ENCODE results near the gene CIB4.

Gene CIB4

DNA sequence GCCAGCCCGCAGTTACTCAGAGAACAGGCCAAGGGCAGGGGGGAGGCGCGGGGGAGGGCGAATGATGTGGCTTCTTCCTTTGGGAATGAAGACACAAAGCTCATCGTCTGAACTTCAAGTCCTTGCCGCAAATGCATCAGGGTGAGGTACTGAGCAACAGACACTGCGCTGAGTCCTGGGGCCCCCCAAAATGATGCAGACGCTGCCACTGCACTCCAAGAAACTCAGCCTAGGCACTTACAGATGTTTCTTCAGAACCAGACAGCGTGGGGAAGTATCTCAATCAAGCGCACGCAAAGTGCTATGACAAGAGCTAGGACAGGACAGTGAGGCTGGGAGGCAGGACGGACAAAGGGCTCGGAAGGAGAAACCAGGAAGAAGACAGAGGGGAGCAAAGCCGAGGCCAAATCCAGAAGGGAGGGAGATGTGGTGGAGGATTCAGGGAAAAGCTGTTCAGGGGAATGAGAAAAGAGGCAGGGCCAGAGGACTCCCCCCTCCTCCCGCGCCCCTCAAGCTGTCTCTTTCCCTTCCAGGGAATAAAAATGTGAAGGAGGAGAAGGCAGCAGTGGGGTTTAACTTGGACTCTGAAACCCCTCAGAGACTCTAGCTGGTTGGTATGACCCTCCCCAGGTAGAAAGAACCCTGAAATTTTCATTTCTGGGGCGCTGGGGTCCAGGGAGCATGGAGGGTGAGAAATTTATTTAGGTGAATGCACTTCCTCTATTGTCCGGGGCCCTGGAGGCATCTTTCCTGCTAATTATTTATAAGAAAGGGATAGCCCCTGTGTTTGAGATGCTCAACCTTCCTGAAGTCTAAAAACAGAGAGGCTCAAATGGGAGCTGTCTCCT, 34.9 kb downstream of the CIB4 start:
- TF ChIP-seq GATA3 (IDR thresholded peaks at IDR 0.05; ENCODE audit: low read depth, low read length) = no peak
- TF ChIP-seq GATA2 (IDR thresholded peaks at IDR 0.05; ENCODE audit: low read depth, low read length) = no peak

DNA sequence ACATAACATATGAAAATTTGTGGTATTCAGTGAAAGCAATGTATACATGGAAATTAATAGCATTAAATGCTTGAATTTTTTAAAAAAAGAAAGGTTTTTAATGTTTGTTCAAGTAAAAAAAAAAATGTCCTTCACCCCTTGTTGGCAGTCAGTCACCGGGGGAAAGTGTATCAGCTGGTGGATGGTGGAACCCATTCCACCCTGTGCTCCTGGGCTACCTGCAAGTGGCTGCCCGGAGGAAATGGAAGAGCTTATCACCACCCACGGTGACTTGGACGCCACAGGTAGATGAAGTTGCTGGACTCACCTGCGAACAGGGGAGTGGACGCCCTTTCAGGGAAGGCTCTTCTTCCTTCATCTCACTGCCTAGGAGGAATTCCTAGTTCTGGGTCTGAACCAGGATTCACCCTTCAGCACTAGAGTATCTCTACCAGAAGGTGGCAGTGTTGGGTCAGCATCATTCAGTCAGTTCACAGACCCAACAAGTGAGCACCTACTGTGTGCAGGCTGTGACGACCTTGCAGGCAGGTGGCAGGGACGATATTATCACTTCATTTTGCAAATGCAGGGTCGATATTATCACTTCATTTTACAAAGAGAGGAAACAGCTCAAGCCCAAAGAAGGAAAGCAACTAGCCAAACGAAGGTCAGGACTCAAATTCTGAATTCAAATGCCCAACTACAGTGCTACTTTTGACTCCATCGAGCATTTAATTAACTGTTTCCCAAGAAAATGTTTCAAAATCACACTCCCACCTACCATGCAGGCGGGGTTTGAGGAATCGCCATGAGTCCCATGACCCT, 35.8 kb downstream of the CIB4 start:
- TF ChIP-seq GATA3 (IDR thresholded peaks at IDR 0.05; ENCODE audit: low read depth, low read length) (no peak), GATA2 (IDR thresholded peaks at IDR 0.05; ENCODE audit: low read depth, low read length) (no peak)

DNA sequence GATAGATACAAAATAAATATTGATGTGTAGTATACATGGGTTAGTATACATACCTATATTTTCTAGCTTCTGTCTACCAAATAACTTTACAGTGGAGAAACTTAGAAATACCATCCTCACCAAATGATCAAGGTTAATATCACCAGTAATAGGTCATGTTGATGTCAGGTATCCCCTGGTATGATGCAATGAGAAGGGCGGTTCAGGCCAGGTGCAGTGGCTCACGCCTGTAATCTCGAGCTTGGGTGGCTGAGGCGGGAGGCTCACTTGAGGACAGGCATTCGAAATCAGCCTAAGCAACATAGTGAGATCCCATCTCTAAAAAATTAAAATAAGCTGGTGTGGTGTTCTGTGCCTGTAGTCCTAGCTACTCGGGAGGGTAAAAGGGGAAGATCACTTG, 38.6 kb downstream of the CIB4 start:
- TF ChIP-seq GATA3 (IDR thresholded peaks at IDR 0.05; ENCODE audit: low read depth, low read length) (no peak), GATA2 (IDR thresholded peaks at IDR 0.05; ENCODE audit: low read depth, low read length) (no peak)

DNA sequence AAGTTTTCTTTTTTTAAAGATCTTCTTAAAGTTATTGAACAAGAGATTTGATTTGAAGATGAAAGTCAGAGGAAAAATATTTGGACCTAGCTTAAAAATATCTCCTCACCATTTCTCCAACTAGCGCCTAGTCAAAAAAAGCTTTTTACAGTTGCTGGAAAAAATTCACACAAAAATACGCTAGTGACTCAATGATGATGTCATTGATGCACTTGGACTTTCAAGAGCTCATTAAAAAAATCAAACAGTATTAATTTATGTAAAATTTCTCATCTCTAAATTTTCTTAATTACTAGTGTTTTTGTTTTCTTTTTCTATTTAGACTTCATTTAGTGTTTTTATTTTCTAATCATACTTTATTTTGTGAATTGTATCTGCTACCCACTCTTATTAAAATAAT, 41.8 kb downstream of the CIB4 start:
- no peak for TF ChIP-seq GATA2 (IDR thresholded peaks at IDR 0.05; ENCODE audit: low read depth, low read length)
- no peak for TF ChIP-seq GATA3 (IDR thresholded peaks at IDR 0.05; ENCODE audit: low read depth, low read length)

DNA sequence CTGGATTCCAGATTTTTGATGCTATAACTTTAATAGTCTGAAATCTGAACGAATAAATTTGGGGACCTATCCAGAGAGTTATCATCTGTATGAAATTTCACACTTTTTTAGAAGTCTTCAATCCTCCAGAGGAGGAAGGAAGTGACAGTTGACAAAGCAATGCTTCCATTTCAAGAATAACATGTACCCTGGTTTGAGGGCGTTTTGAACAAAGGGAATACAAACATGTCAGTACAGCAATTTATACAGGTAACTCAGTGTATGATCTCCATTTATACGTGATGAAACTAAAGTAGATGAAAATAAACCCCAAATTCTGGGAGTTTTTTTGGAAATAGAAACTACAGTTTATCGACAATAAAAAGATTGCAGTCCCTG, 42.2 kb downstream of the CIB4 start:
- no peak for TF ChIP-seq GATA2 (IDR thresholded peaks at IDR 0.05; ENCODE audit: low read depth, low read length)

DNA sequence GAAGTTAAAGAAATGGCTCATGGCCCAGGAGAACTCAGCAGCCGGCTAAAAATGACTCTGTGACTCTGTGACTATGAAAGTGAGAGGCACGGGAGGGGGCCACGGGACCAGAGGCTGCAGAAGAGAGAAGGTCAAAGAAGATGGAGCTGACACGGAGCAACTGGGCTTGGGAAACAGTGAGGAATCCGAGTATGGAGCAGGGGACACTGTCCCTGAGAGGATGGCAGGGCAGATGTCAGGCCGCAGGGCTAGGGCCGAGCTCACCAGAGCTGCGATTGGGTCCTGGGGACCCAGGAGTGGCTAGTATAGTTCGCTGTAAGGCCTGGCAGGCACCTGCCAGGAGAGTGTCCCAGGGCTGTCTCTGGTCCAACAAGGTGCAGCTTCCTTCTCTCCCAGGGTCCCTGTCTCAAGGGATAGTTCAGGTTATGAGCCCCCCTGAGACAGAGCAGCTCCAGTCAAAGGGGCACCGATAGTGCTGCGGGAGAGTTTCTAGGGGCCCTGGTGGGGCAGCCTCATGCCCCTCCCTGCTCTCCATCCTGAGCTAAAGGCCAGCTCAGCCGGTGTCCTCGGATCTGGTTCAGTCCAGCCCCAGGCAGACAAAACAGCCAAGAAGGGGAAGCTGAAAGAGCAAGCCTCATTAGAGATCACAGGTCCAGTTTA, 42.7 kb downstream of the CIB4 start:
- TF ChIP-seq GATA3 (IDR thresholded peaks at IDR 0.05; ENCODE audit: low read depth, low read length) (no peak), GATA2 (IDR thresholded peaks at IDR 0.05; ENCODE audit: low read depth, low read length) (no peak)

DNA sequence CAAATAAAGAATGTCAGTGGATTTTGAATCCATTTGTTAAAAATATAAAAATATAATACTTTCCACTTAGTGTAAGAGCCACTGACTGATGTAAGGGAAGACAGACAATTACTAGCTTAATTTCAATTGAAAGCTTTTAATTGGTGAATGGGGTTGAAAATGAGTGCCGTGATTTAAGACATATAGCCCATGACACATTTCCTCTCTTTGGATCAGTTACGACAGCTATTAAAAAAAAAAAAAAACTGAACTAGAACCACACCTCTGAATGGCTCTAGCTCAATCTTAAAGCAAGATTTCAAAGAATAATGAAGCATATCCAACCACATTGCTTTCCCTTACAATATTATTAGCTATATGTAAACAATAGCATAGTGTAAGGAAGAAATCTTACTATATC, 44.0 kb downstream of the CIB4 start:
- TF ChIP-seq GATA2 (IDR thresholded peaks at IDR 0.05; ENCODE audit: low read depth, low read length) (no peak), GATA3 (IDR thresholded peaks at IDR 0.05; ENCODE audit: low read depth, low read length) (no peak)

DNA sequence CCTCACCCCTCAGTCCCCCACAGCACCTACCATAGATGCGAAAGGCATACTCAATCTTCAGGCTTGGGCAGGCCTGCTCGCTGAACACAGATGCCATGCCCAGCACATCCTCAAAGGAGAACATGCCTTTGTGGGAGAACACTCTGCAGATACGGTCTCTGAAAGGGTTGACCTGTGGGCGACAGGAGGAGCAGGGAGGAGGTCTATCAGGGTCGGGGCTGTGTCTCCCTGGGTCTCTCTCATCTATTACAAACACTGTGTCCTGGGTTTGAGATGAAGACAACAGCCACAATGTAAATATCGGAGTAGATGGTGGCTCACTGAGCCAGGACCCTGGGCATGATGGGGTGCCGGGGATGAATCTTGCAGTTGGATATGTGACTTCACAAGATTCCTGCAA, 46.0 kb downstream of the CIB4 start:
- TF ChIP-seq GATA2 (IDR thresholded peaks at IDR 0.05; ENCODE audit: low read depth, low read length) (no peak), GATA3 (IDR thresholded peaks at IDR 0.05; ENCODE audit: low read depth, low read length) (no peak)

DNA sequence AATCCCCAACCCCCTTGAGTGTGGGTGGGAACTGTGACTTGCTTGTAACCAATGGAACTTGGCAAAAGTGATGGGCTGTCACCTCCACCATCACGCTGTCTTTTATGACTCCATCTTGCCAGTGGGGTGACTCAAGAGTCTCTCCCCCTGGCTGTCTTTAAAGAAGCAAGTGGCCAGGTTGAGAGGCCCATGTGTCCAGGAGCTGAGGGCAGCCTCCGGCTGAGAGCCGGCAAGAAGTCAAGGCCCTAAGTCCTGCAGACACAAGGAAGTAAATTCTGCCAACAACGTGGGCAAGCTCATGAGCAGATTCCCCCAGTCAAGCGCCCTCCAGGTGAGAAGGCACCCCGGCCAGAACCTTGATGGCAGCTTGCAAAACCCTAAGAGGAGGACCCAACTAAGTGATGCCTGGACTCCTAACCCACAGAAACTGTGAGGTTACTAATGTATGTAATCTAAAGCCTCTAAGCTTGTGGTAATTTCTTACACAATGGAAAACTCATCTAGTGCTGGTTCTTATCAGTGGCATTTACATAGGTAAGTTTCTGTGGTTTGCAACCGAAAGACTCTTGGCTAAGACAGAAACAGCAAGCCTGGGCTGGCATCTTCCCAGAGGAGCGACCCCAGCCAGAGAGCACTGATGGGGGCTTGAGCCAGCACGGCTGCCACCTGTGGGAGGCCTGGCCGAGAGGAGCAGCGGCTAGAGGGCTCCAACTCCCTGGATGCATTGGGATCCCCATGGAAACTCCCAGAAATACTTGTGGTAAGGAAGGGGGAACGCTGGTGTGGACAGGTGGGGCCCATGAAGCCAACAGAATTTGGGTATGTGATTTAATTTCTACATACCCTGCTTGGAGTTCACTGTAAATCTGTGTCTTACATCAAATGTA, 49.3 kb downstream of the CIB4 start:
- no peak for TF ChIP-seq GATA3 (IDR thresholded peaks at IDR 0.05; ENCODE audit: low read depth, low read length)
- TF ChIP-seq GATA2 (IDR thresholded peaks at IDR 0.05; ENCODE audit: low read depth, low read length) = no peak

DNA sequence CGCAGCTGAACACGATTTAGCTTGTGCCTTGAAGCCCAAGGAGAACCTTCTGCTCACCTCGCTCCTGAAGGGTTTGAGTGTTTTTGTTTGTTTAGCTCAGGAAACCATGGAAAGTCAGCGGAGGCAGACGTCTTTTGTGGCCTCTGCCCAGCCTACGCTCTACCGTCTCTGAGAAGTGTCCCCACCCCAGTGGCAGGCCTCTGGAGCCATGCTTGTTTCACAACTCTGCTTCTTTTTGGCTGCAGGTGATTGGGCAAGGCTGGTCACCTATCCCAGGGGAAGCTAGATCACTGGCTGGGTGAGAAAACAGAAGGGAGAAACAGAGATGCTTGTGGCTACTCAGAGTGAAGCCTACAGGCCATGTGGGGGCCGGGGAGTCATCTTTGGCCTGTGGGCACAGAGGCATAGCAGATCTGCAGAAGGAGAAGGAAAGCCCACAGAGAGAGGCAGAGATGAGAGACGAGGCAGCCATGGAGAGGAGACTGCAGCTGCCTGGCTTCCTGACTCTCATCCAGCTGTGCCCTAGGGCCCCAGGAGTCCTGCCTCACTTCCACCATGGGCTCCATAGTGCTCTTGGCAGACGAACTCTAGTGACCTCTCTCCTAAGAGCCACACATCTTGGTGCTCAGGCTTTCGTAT, 50.1 kb downstream of the CIB4 start:
- TF ChIP-seq GATA3 (IDR thresholded peaks at IDR 0.05; ENCODE audit: low read depth, low read length) (no peak), GATA2 (IDR thresholded peaks at IDR 0.05; ENCODE audit: low read depth, low read length) (no peak)

DNA sequence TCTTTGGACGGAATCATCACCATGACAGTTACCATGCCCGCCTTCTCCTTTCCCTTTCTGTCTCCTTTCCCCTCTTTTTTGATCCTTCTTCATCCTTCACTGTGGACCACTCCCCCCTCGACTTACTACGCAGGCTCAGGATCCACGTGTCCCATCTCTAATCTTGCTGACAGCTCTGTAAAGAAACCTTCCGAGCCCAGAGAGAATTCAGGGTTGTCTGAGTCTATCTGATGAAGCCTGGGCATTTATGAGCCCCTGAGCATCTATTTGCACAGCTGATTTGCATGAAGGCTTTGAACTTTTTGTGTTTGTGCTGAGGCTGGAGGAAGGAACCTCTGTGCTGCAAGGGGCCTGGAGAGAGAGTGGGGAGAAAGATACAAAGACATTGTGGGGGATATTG, 50.7 kb downstream of the CIB4 start:
- no peak for TF ChIP-seq GATA2 (IDR thresholded peaks at IDR 0.05; ENCODE audit: low read depth, low read length)
- TF ChIP-seq GATA3 (IDR thresholded peaks at IDR 0.05; ENCODE audit: low read depth, low read length) = no peak

DNA sequence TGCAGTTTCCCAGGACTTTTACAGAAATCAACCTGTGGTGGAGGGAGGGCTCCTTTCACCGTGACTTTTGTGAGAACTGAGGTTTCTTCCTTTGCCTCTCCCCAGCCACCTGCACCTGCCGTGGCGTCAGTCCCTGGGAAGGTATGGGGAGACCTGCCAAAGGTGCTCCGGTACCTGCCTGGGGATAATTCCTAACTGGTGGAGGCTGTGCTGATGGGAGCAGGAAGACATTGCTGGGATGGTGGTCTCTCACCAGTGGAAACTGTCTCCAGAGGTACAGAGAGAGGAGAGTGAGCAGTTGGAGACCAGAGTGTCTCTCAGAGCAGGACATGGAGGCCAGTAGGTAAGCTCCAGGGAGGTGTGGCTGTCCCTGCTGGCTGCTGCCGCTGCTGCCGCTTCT, 52.6 kb downstream of the CIB4 start:
- TF ChIP-seq GATA2 (IDR thresholded peaks at IDR 0.05; ENCODE audit: low read depth, low read length) (no peak), GATA3 (IDR thresholded peaks at IDR 0.05; ENCODE audit: low read depth, low read length) (no peak)

DNA sequence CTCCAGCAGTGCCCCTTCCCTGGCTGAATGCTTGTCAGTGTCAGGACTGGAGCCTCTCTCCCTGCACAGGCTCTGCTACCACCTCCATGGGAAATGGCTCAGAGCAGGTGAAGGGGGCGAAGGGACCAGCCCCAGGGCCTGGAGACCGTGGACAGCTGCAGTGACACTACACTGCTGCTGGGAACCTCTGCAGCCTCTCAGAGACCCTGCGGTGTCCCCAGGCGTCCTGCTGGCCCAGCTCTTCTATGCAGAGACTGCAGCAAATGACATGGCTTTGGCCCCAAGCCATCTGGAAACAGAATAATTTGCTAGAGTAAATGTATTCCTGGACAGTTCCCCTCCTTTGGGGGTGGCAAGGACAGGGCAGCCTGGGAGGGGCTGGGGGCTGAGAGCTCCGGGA, 53.2 kb downstream of the CIB4 start:
- no peak for TF ChIP-seq GATA2 (IDR thresholded peaks at IDR 0.05; ENCODE audit: low read depth, low read length)
- no peak for TF ChIP-seq GATA3 (IDR thresholded peaks at IDR 0.05; ENCODE audit: low read depth, low read length)
